HepG2 (cell line): ENCODE data around the gene HACD1. TPM values are rescaled to one million over a fixed set of nuclear protein-coding genes. Genes with fewer than 3 reads are reported as not detected.

Source experiments
- CREB1 ChIP-seq, 2 experiments: fragments of 450-650 bp in 1 of 2; IDR thresholded peaks; 2 replicates each; pipeline ENCODE4 v1.6.1; 2016 to 2017; ENCODE audit warnings: control low read depth in 1 of 2, mild to moderate bottlenecking in 1 of 2, missing compliant biosample characterization in 1 of 2, missing genetic modification characterization in 1 of 2
- GLMP ChIP-seq: sonication (generic); formaldehyde crosslinking; IDR thresholded peaks from 2 replicates; pipeline ENCODE4 v1.9.0; 2021; ENCODE audit warnings: missing genetic modification reagents, mild to moderate bottlenecking, borderline replicate concordance
- GRHL1 ChIP-seq: sonication (generic); formaldehyde crosslinking; conservative IDR thresholded peaks from 2 replicates; pipeline ENCODE4 v1.8.0; 2022; ENCODE audit warnings: missing genetic modification reagents
- HIC2 ChIP-seq: sonication (generic); formaldehyde crosslinking; IDR thresholded peaks from 2 replicates; pipeline ENCODE4 v1.9.0; 2022; ENCODE audit warnings: low read depth, missing genetic modification reagents
- JUN ChIP-seq: sonication (generic); formaldehyde crosslinking; IDR thresholded peaks from 2 replicates; pipeline ENCODE4 v1.4.0; 2020; ENCODE audit warnings: mild to moderate bottlenecking, missing genetic modification reagents
- MED13 ChIP-seq: sonication (generic); formaldehyde crosslinking; IDR thresholded peaks from 2 replicates; pipeline ENCODE4 v1.5.0; 2020; ENCODE audit warnings: missing genetic modification reagents
- NFE2L2 ChIP-seq: fragments of 150-350 bp; IDR thresholded peaks from 2 replicates; pipeline ENCODE4 v1.6.1; 2014; ENCODE audit warnings: low read length
- PRDM10 ChIP-seq: sonication (generic); formaldehyde crosslinking; IDR thresholded peaks from 2 replicates; pipeline ENCODE4 v1.4.0; 2020; ENCODE audit warnings: low read depth, missing genetic modification reagents
- RCOR2 ChIP-seq: IDR thresholded peaks from 2 replicates; pipeline ENCODE4 v1.6.1; 2016; ENCODE audit warnings: missing biosample characterization, missing genetic modification reagents
- RORA ChIP-seq: sonication (generic); formaldehyde crosslinking; IDR thresholded peaks from 2 replicates; pipeline ENCODE4 v1.5.0; 2020; ENCODE audit warnings: mild to moderate bottlenecking, missing genetic modification reagents, moderate library complexity
- SOX13 ChIP-seq, 3 experiments: fragments of 450-650 bp in 1 of 3; sonication (generic) in 1 of 3; formaldehyde crosslinking in 1 of 3; IDR thresholded peaks in 2 of 3; conservative IDR thresholded peaks in 1 of 3; 2 replicates each; pipeline versions ENCODE4 v1.5.0 to v1.6.1; 2016 to 2020; ENCODE audit warnings: antibody characterized with exemption in 1 of 3, mild to moderate bottlenecking in 1 of 3, missing compliant biosample characterization in 1 of 3, missing genetic modification reagents in 1 of 3, moderate library complexity in 1 of 3
- THAP8 ChIP-seq: sonication (generic); formaldehyde crosslinking; IDR thresholded peaks from 2 replicates; pipeline ENCODE4 v1.5.1; 2020; ENCODE audit warnings: missing genetic modification reagents, mild to moderate bottlenecking, borderline replicate concordance
- ZNF251 ChIP-seq: sonication (generic); formaldehyde crosslinking; IDR thresholded peaks from 2 replicates; pipeline ENCODE4 v1.9.0; 2021; ENCODE audit warnings: mild to moderate bottlenecking, missing genetic modification reagents
- ZNF337 ChIP-seq: sonication (generic); formaldehyde crosslinking; IDR thresholded peaks from 2 replicates; pipeline ENCODE4 v1.5.1; 2020; ENCODE audit warnings: missing genetic modification reagents, low read depth, mild to moderate bottlenecking, borderline replicate concordance
- ZNF484 ChIP-seq: sonication (generic); formaldehyde crosslinking; IDR thresholded peaks from 2 replicates; pipeline ENCODE4 v1.5.1; 2020; ENCODE audit warnings: mild to moderate bottlenecking, low read depth, missing genetic modification reagents, borderline replicate concordance
- ZNF652 ChIP-seq: IDR thresholded peaks from 2 replicates; pipeline ENCODE4 v1.6.1; 2016; ENCODE audit warnings: low read depth, borderline replicate concordance
- ZNF720 ChIP-seq: sonication (generic); formaldehyde crosslinking; IDR thresholded peaks from 2 replicates; pipeline ENCODE4 v1.4.0; 2020; ENCODE audit warnings: missing genetic modification reagents
- polyA plus RNA-seq, 8 experiments: library from polyadenylated mRNA; depleted of rRNA in 3 of 8; stranded (reverse) in 7 of 8; unstranded in 1 of 8; fragments of >200 nt; fragmentation: Illumina TruSeq in 4 of 8; extraction: Trizol in 4 of 8; gene quantifications; 2 replicates each; pipeline versions ENCODE4 v1.2.1 to v1.2.3, GENCODE V29; 2011 to 2016; ENCODE audit warnings: low read depth in 4 of 8, missing spikeins in 1 of 8, mixed read lengths in 1 of 8; ENCODE audit not compliant: insufficient read depth in 1 of 8
- total RNA-seq, 5 experiments: library from RNA; depleted of rRNA; stranded (reverse); fragments of >200 nt; fragmentation: Illumina TruSeq; extraction: Trizol; gene quantifications; 2 replicates each; pipeline ENCODE4 v1.2.3, GENCODE V29; 2016; ENCODE audit warnings: low read depth in 1 of 5

Gene HACD1
- total and polyA plus RNA-seq, 2 of the 13 experiments (the other 11 are each of a cell fraction or from before 2014, with no cell fraction given) = 43.4 to 47.6 TPM

GRCh38 chr10:17617031-17617911 lies at the start of gene HACD1 (continued):
- TF ChIP-seq PRDM10 (no peak), RORA (no peak), ZNF720 (CRISPR knock-in tag) (no peak), CREB1 (IDR thresholded peaks at IDR 0.05) (no peak), CREB1 (CRISPR knock-in tag; IDR thresholded peaks at IDR 0.05) (no peak), JUN (CRISPR knock-in tag) (no peak), ZNF337 (CRISPR knock-in tag) (no peak), RCOR2 (CRISPR knock-in tag) (no peak), THAP8 (no peak), HIC2 (CRISPR knock-in tag) (no peak), NFE2L2 (no peak), SOX13 (IDR thresholded peaks at IDR 0.05) (no peak), SOX13 (CRISPR knock-in tag; conservative IDR thresholded peaks at IDR 0.05 in 1 of 2, IDR thresholded peaks at IDR 0.05 in 1 of 2) (peak in 1 of 2 experiments; percentile 28; a peak in 1 of 4 replicates), MED13 (CRISPR knock-in tag) (no peak), ZNF484 (CRISPR knock-in tag) (no peak), GLMP (CRISPR knock-in tag) (no peak), ZNF251 (CRISPR knock-in tag) (no peak), ZNF652 (CRISPR knock-in tag) (no peak), GRHL1 (CRISPR knock-in tag) (no peak)
